WTC11 (cell line): Measurements from ENCODE around the gene ADAMTS2.

Source experiments
- CTCF ChIP-seq: fragments of 200-600 bp; IDR thresholded peaks from 2 replicates; pipeline ENCODE4 v1.8.0; 2022; ENCODE audit warnings: antibody characterized with exemption
- MAX ChIP-seq: sonication (generic); formaldehyde crosslinking; IDR thresholded peaks from 2 replicates; pipeline ENCODE4 v1.8.0; 2022; ENCODE audit warnings: mild to moderate bottlenecking, missing genetic modification reagents

DNA sequence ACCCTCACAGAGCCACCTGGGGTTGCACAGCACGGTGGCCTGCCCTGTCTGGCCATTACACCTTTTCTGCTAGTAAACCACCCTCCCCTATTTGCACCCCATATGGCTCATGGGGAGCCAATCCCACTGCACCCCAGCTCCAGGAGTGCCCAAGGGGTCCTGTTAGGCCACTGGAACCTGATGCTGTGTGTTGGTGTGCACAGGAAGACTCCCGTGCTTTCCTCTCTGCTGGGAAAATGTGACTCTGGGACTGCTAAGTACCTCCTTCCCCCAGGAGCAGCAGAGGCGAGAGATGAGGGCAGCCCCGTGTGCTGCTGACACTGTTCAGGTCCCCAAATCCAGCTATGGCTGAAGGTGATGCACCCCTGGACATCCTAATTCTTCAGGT is 126.3 kb downstream of the ADAMTS2 start:
- no peak for TF ChIP-seq MAX (CRISPR knock-in tag)
- no peak for TF ChIP-seq CTCF
